ENCODE results near the gene PID1. TPM values are rescaled to one million over a fixed set of nuclear protein-coding genes. Genes with fewer than 3 reads are reported as not detected.

PID1 gene
- total RNA-seq, 4 donors from 2014 or later = 9.5 to 28.5 (median 21.2) TPM

DNA sequence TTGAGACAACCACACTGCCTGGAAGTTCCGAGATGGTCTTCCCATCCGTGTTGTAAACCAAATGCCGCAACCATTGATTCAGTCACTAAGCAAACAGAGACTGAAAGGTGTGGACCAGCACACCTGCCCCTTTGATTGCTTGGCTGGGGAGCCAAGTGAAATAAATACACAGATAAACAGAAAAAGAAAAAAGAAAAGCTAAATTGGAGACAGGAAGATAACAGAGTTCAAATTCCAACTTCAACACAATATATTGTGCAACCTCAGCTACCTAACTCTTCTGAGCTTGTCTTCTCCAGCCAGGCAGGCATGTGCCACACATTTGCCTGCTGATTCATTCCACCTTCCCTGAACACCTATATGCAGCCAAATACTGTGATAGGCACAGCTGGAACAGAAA is 110.9 kb downstream of the PID1 start:
- intact Hi-C loops (cut with DNase I; ENCODE audit: low total_unique reads) = no loop called here
- 94 to 97% methylated on average over 3 of the region's 3 CpGs for WGBS, 2 donors
- no peak overlapping the region for H3K4me3 ChIP-seq (ENCODE audit: low read depth, poor library complexity, severe bottlenecking)
- no peak for DNase-seq (ENCODE audit: low spot score in 2 of 2)
- no peak for TF ChIP-seq POLR2A (IDR thresholded peaks at IDR 0.05)

DNA sequence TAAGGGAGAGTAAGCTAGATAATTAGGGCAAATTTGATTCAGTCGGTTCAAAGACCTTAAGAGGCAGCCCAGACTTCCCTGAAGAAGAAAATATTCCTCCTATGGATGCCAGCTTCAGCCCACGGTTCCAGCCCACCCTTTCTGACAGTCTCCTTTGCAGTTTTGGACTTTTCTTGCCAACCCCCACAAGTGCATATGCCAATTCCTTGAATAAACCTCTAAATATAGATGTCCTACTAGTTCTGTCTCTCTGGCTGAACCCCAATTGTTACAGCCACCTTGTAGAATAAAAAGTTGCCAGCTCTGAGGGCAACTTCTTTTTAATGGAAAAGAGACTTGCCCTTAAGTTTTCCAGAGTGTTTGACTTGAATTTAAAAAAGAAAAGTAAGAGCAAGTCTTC is 111.7 kb downstream of the PID1 start:
- TF ChIP-seq POLR2A (IDR thresholded peaks at IDR 0.05) = no peak
- TF ChIP-seq CTCF (IDR thresholded peaks at IDR 0.05) = no peak
- WGBS, 2 donors = 71 to 80% methylated on average over 2 of the region's 2 CpGs
- intact Hi-C loops (cut with DNase I; ENCODE audit: low total_unique reads) = no loop called here
- DNase-seq (ENCODE audit: low spot score in 2 of 2) = no peak
- H3K4me3 ChIP-seq (ENCODE audit: low read depth, poor library complexity, severe bottlenecking) = no peak overlapping the region

GRCh38 chr2:229154381-229154780 is 116.7 kb downstream of the PID1 start:
- WGBS, 2 donors = 78 to 97% methylated on average over 6 of the region's 6 CpGs
- DNase-seq (ENCODE audit: low spot score in 2 of 2) = no peak
- intact Hi-C loops (cut with DNase I; ENCODE audit: low total_unique reads) = no loop called here
- TF ChIP-seq POLR2A (IDR thresholded peaks at IDR 0.05) = no peak
- TF ChIP-seq CTCF (IDR thresholded peaks at IDR 0.05) = no peak
- no peak overlapping the region for H3K4me3 ChIP-seq (ENCODE audit: low read depth, poor library complexity, severe bottlenecking)

GRCh38 chr2:229153951-229154350 is 117.1 kb downstream of the PID1 start:
- intact Hi-C loops (cut with DNase I; ENCODE audit: low total_unique reads) = no loop called here
- DNase-seq (ENCODE audit: low spot score in 2 of 2) = no peak
- TF ChIP-seq POLR2A (IDR thresholded peaks at IDR 0.05) (no peak), CTCF (IDR thresholded peaks at IDR 0.05) (no peak)
- no peak overlapping the region for H3K4me3 ChIP-seq (ENCODE audit: low read depth, poor library complexity, severe bottlenecking)
- 87 to 90% methylated on average over 4 of the region's 4 CpGs for WGBS, 2 donors

GRCh38 chr2:229153267-229153666 is 117.8 kb downstream of the PID1 start:
- intact Hi-C loops (cut with DNase I; ENCODE audit: low total_unique reads) = no loop called here

GRCh38 chr2:229152674-229153073 is 118.4 kb downstream of the PID1 start:
- no peak overlapping the region for H3K4me3 ChIP-seq (ENCODE audit: low read depth, poor library complexity, severe bottlenecking)
- no peak for TF ChIP-seq POLR2A (IDR thresholded peaks at IDR 0.05)
- TF ChIP-seq CTCF (IDR thresholded peaks at IDR 0.05) = no peak
- intact Hi-C loops (cut with DNase I; ENCODE audit: low total_unique reads) = no loop called here
- DNase-seq (ENCODE audit: low spot score in 2 of 2) = no peak
- 95 to 96% methylated on average over 10 of the region's 10 CpGs for WGBS, 2 donors

More at GRCh38 chr2:229153267-229153666, 117.8 kb downstream of the PID1 start:
- no peak for DNase-seq (ENCODE audit: low spot score in 2 of 2)
- no peak overlapping the region for H3K4me3 ChIP-seq (ENCODE audit: low read depth, poor library complexity, severe bottlenecking)
- TF ChIP-seq CTCF (IDR thresholded peaks at IDR 0.05) (no peak), POLR2A (IDR thresholded peaks at IDR 0.05) (no peak)
- 52 to 77% methylated on average over 8 of the region's 8 CpGs for WGBS, 2 donors

Data from lower leg skin (tissue), 4 donors.